Measurements from ENCODE around the gene MYBPH.

- no peak for TF ChIP-seq CTCF (conservative IDR thresholded peaks at IDR 0.05; ENCODE audit: low read depth, low read length)
- TF ChIP-seq EZH2 (IDR thresholded peaks at IDR 0.05; ENCODE audit: borderline replicate concordance, low read depth, low read length, poor library complexity, severe bottlenecking), result no peak
These were observed 7.3 kb downstream of the MYBPH start for GRCh38 chr1:203168256-203168786.
